ENCODE measurements around the gene PLVAP.

PLVAP gene

DNA sequence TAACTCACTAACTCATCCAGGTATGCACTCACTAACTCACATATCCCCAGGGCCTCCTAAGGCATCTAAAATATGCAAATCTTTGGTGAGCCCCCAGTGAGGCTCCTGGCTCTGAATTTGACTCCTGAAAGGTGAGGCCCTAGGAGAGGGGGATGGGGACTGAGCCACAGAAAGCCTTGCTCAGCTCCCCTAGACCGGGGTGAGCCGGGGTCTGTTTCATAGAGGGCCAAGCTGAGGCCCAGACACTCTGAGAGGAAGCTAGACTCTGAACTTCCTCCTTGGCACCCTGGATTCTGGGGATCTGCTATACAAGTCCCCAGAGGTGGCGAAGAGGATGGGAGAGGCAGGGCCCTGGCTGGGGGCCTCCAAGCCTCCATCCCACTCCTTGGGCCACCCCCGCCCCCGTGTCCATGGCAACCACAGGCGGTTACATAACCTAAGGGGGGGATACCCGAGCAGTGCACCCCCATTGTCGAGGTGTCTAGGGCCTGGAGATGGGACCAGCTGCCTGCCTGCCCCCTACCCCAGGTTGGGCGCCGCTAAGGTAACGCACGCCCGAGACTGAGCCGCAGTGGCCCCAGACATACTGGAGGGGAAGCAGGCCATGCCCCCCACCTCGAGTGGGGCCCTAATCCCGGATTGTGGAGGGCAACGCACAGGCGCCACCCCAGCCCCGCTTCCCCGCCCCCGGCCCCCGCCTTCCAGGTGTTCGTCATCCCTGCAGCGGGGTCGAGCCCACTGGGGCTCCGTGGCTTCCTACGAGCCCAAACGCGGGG is 74.6 kb downstream of the PLVAP start:
- DNase-seq: no peak

Data from right kidney (tissue), 1 donor.